MM.1S (cell line): Measurements from ENCODE around the gene DCTN3.

Experiments used
- DNase-seq: peaks from one replicate; pipeline ENCODE4 v3.0.0-alpha.2; 2015
- H2AFZ ChIP-seq: fragments of 300-600 bp; sonication (generic); 2 replicates; pipeline ENCODE4 v1.6.0; 2016; ENCODE audit warnings: antibody characterized with exemption, low read length
- H3F3A ChIP-seq: fragments of 300-600 bp; sonication (generic); 2 replicates; pipeline ENCODE4 v1.6.1; 2016; ENCODE audit warnings: mild to moderate bottlenecking, antibody characterized with exemption, low read length, moderate library complexity, mixed read lengths; ENCODE audit not compliant: insufficient read depth
- H3K27ac ChIP-seq: fragments of 300-600 bp; sonication (generic); 2 replicates; pipeline ENCODE4 v1.5.1; 2016; ENCODE audit warnings: mild to moderate bottlenecking, low read length
- H3K27me3 ChIP-seq: fragments of 300-600 bp; sonication (generic); replicated peaks from 2 replicates; pipeline ENCODE4 v1.6.0; 2016; ENCODE audit warnings: low read length; ENCODE audit not compliant: insufficient read depth
- H3K36me3 ChIP-seq: fragments of 300-600 bp; sonication (generic); replicated peaks from 2 replicates; pipeline ENCODE4 v1.6.1; 2016; ENCODE audit warnings: mild to moderate bottlenecking, low read length, mixed read lengths; ENCODE audit not compliant: insufficient read depth
- H3K4me1 ChIP-seq: fragments of 300-600 bp; sonication (generic); 2 replicates; pipeline ENCODE4 v1.6.1; 2016; ENCODE audit warnings: low read length, mixed read lengths
- H3K4me2 ChIP-seq: fragments of 300-600 bp; sonication (generic); 2 replicates; pipeline ENCODE4 v1.6.0; 2016; ENCODE audit warnings: low read depth, low read length
- H3K4me3 ChIP-seq: fragments of 300-600 bp; sonication (generic); 2 replicates; pipeline ENCODE4 v1.5.1; 2016; ENCODE audit warnings: low read length, mixed read lengths
- H3K79me2 ChIP-seq: fragments of 300-600 bp; sonication (generic); 2 replicates; pipeline ENCODE4 v1.6.1; 2016; ENCODE audit warnings: mixed run types, low read length, mixed read lengths
- H3K9ac ChIP-seq: fragments of 300-600 bp; sonication (generic); 2 replicates; pipeline ENCODE4 v1.6.1; 2016; ENCODE audit warnings: low read length, mixed read lengths
- H3K9me2 ChIP-seq: fragments of 300-600 bp; sonication (generic); replicated peaks from 2 replicates; pipeline ENCODE4 v1.6.1; 2016; ENCODE audit warnings: mild to moderate bottlenecking, low read length, mixed read lengths; ENCODE audit not compliant: insufficient read depth
- H3K9me3 ChIP-seq: fragments of 300-600 bp; sonication (generic); replicated peaks from 2 replicates; pipeline ENCODE4 v1.6.1; 2016; ENCODE audit warnings: mild to moderate bottlenecking, low read length, mixed read lengths; ENCODE audit not compliant: insufficient read depth
- H4K20me1 ChIP-seq: fragments of 300-600 bp; sonication (generic); 2 replicates; pipeline ENCODE4 v1.6.1; 2016; ENCODE audit warnings: mild to moderate bottlenecking, low read length, moderate library complexity, mixed read lengths; ENCODE audit not compliant: insufficient read depth
- EZH2 ChIP-seq: fragments of 300-600 bp; sonication (generic); optimal IDR thresholded peaks from 2 replicates; pipeline ENCODE3; 2017; ENCODE audit warnings: low read depth, mild to moderate bottlenecking, antibody characterized with exemption, low read length, mixed read lengths
- EZH2phosphoT487 ChIP-seq: fragments of 300-600 bp; sonication (generic); IDR thresholded peaks from 2 replicates; pipeline ENCODE4 v1.6.1; 2018; ENCODE audit warnings: antibody characterized with exemption, low read length
- TF ChIP-seq, protein P1 (sequence below): fragments of 300-600 bp; sonication (generic); IDR thresholded peaks from 2 replicates; pipeline ENCODE4 v1.5.1; 2016; ENCODE audit warnings: antibody characterized with exemption, low read length, mixed read lengths

DCTN3 gene

DNA sequence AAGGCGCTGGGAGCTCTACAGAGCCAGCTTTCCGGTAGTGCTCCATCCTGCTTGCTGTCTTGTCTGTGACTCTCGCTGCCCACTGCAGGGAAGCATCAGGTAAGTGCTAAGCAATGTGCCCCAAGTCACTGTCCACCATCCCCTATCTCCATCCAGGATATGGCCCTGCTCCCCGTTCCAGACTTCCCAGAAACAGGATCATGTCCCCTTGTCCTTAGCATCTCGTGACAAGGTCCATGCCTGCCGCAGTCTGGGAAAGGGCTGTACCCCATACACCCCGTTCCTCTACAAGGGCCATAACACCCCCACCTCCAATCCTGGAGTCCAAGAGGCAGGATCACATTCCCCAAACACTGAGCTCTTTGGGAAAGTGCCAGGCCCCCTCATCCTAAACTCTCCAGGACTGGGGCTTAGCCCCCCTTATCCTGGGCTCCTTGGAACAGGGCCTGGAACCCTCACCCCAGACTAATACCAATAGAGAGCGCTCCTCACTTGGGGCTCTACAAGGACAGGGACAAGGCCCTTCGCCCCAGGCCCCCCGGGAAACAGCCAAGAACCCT is 9.0 kb downstream of the DCTN3 start:
- peak overlapping the region; percentile 10; the same call in 1 of the 2 replicates for H3K27ac ChIP-seq
- DNase-seq: no peak
- no peaks in the 10 kb centered on the region for H4K20me1 ChIP-seq
- peak overlapping the region; percentile 97 for H3K4me2 ChIP-seq
- peaks cover 6% of the 10 kb centered on the region; the same call in 1 of the 2 replicates for H3F3A ChIP-seq
- peaks cover 6% of the 10 kb centered on the region; the same call in 1 of the 2 replicates for H3K4me1 ChIP-seq
- no peaks in the 10 kb centered on the region for H3K9me3 ChIP-seq
- H3K9me2 ChIP-seq: no peaks in the 10 kb centered on the region
- no peaks in the 10 kb centered on the region for H3K36me3 ChIP-seq
- peak overlapping the region; percentile 86 for H3K4me3 ChIP-seq
- H3K27me3 ChIP-seq: no peaks in the 10 kb centered on the region
- H2AFZ ChIP-seq: peak overlapping the region; percentile 90
- TF ChIP-seq EZH2phosphoT487 (no peak), EZH2 (no peak)
- TF ChIP-seq, protein P1, sequence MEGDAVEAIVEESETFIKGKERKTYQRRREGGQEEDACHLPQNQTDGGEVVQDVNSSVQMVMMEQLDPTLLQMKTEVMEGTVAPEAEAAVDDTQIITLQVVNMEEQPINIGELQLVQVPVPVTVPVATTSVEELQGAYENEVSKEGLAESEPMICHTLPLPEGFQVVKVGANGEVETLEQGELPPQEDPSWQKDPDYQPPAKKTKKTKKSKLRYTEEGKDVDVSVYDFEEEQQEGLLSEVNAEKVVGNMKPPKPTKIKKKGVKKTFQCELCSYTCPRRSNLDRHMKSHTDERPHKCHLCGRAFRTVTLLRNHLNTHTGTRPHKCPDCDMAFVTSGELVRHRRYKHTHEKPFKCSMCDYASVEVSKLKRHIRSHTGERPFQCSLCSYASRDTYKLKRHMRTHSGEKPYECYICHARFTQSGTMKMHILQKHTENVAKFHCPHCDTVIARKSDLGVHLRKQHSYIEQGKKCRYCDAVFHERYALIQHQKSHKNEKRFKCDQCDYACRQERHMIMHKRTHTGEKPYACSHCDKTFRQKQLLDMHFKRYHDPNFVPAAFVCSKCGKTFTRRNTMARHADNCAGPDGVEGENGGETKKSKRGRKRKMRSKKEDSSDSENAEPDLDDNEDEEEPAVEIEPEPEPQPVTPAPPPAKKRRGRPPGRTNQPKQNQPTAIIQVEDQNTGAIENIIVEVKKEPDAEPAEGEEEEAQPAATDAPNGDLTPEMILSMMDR: 0 out of 2 replicates have a peak, but pooled peaks have one; percentile 3
- peak overlapping the region; percentile 89 for H3K9ac ChIP-seq
- peaks cover 14% of the 10 kb centered on the region for H3K79me2 ChIP-seq

DNA sequence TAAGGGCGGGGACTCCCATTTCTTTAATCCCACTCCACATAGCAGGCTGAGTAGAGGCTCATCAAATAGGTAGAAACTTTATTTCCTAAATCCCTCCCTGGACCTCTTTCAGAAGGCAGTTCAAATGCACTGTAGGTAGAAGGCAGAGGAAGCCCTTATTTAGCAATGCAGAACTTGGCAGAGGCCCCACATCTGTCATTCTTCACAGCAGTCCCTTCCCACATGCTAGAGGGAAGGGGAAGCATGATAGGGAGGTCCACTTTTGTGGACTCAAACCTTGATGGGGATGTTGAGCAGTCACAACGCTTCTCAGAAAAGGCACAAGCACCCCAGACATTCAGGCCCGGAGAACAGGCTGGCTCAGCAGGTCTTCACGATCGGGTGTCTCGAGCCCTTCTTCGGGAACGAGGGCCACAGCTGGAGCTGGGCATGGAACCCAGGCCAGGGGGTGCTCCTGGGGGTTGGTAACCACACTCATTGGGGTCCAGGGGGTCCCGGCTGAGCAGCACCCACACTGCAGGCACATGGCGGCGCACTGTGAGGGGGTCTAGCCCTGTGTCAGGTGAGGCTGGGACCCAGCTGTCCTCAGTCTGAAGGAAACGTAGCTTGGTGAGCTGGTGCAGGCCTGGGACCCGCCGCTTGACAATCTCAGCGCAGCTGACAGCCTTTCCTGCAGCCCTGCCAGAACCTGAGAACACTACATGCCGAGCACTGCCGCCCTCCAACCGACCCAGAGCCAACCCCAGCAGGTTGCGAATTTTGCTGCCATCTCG is 9.7 kb downstream of the DCTN3 start:
- no peak overlapping the region for H3K27ac ChIP-seq
- no peak for DNase-seq
- H3K4me1 ChIP-seq: peaks cover 6% of the 10 kb centered on the region; the same call in 1 of the 2 replicates
- peaks cover 6% of the 10 kb centered on the region; the same call in 1 of the 2 replicates for H3F3A ChIP-seq
- H3K4me3 ChIP-seq: peak overlapping the region; percentile 86
- no peak overlapping the region for H2AFZ ChIP-seq
- no peaks in the 10 kb centered on the region; the same call in 1 of the 2 replicates for H3K27me3 ChIP-seq
- TF ChIP-seq EZH2 (no peak), EZH2phosphoT487 (no peak)
- TF ChIP-seq, protein P1: no peak
- no peak overlapping the region for H3K9ac ChIP-seq
- no peaks in the 10 kb centered on the region for H3K9me2 ChIP-seq
- no peaks in the 10 kb centered on the region for H4K20me1 ChIP-seq
- H3K36me3 ChIP-seq: no peaks in the 10 kb centered on the region
- no peaks in the 10 kb centered on the region for H3K9me3 ChIP-seq
- peaks cover 14% of the 10 kb centered on the region for H3K79me2 ChIP-seq
- peak overlapping the region; percentile 97 for H3K4me2 ChIP-seq

DNA sequence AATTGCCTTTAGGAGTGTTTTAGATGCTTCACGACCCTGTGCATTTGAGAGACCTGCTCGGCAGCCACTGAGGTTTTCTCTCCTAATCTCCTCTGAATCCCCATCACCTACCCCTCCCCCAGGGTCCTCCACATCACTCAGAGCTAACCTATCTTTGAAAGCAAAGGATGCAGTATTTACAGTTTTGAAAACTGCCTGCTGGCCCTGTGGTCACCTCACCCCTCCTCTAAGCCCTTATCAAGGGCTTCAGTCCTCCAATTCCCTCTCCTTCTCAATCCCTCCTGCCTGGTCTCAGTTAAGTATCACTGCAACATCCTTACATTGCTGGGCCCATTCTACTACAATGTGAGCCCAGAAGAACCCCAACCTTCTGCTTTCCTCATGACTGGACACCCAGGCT is 13.0 kb downstream of the DCTN3 start:
- DNase-seq: no peak
- Histone ChIP-seq H3K9ac (no peak overlapping the region), H4K20me1 (no peaks in the 10 kb centered on the region), H3K36me3 (no peaks in the 10 kb centered on the region), H3K9me2 (no peaks in the 10 kb centered on the region), H3K27ac (no peak overlapping the region), H2AFZ (no peak overlapping the region), H3K4me1 (peaks cover 6% of the 10 kb centered on the region; the same call in 1 of the 2 replicates), H3K4me3 (no peak overlapping the region), H3K27me3 (peaks cover 8% of the 10 kb centered on the region), H3K4me2 (no peak overlapping the region), H3K9me3 (no peaks in the 10 kb centered on the region), H3K79me2 (peaks cover 14% of the 10 kb centered on the region), H3F3A (peaks cover 2% of the 10 kb centered on the region; the same call in 1 of the 2 replicates)
- TF ChIP-seq EZH2phosphoT487: no peak
